ENCODE results near the gene ITGA11.

ITGA11 gene

DNA sequence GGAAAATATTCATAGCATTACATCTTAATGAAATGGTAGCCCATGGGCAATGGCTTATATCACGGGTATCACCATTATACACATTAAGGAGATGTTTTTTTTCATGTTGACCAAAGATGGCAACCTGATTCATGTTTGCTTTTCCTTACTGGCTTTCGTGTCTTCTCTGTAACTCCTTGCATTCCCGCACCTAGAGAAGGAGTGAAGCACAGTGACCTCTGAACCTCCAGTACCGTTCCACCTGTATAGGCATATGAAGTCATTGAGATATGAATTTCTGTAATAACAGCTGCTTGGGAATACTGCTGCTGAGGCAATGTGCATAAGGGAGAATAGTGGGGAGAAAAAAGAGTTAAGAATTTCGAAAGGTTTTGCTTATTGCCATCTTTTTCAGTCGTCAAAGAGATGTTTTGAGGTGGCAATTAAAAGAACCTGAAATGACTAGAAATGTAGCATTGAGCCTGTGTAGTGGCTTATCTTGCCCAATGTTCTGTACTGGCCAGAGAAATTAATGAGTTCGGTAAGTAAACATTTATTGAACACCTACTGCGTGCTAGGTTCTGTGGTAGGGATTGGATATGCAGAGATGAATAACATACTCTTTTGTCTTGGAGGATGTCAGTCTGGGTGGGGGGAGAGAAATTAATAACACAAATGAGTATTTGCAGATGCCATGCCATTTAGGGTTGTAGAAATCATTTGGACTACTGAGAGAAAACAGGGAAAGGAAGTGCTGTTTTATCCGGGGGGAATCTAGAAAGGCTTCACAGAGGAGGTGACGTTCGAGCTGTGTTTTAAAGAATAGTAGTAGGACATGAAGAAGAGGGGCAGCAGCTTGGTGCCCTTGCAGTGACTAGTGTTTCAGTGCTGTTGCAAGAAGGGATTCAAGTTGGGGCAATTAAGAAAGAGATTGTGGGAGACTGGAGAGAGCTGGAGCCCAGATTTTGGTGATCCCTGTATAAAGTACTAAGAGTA lies 151.9 kb downstream of the ITGA11 start:
- DNase-seq, result no peak

- DNase-seq, result no peak
These were observed 153.2 kb downstream of the ITGA11 start for GRCh38 chr15:68278595-68279405.

GRCh38 chr15:68278345-68278594 lies 153.7 kb downstream of the ITGA11 start:
- no peak for DNase-seq

DNA sequence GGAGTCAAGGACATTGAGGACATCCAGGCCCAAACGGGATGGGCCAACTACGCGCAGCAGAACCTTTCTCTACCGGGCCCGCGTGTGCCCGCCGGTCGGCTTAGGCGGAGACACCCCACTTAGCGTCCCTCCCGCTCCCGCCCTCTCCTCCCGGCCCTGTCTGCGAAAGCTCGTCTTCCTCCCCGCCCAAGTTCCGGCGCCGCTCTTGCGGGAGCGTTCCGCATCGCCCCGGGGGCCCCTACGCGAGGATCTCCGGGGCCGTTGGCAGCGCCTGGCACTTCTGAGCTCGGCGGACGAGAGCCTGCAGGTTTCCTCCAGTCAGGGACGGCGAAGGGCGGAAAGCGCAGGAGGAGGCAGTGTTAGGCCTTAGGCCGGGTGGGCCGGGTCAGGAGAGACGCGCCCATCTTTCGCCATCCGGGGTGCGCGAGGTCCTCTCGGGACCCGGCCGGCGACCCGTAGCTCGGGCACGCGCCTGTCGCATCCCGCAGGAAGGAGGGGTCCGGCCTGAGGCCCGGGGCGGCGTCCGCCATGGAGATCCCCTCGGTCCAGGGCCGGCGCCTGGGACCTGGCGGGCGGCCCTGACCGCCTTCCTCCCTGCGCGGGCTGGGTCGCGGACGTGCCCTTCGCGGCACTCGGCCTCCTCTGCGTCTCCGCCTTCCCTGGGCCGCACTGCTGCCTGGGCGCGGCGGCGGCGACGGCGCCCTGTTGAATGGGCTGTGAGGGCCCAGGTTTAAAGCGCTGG lies 154.2 kb downstream of the ITGA11 start, which contains the start of gene FEM1B:
TSS of gene FEM1B (plus strand) at position 143 of the 742 bp plus-strand sequence. CDS start 673 bp downstream, outside the sequence.
- peak; percentile 57 for DNase-seq

DNA sequence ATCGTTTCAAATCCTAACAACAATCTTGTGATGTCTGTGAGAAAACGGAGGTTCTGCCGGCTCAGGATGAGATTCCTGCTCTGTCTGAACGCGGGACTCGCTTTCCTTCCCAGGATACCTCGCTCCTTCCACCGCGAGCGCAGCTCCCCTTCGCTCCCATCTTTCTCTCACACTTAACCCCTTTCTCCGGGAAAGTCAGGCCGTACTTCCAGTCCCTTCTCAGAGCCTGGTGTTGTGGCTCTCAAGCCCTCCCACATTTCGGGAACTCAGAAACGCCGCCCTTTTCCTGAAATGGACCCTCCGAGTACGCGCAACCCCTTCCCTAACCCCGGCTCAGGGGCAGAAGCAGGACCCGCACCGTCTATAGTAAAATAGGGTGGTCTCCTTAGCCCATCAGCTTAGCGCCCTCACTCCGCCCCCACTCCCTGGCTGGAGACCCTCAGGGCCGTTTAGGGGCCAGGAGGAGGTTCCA lies 154.8 kb downstream of the ITGA11 start:
- no peak for DNase-seq

DNA sequence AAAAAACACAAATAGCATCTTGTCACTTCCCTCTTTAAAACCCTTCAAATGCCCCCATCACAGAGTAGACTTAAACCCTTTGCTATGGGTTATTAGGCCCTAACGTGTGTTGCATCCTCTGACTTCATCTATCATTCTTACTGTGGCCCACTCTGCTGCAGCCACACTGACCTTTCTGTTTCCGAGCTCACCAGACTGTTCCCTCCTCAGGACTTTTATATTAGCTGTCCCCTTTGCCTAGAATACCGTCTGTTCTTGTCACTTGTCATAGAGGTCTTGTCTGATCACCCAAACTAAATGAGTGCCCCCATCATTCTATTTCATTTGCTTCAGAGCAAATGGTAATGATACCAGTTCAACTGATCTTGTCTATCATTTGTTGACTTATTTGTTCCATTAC lies 155.3 kb downstream of the ITGA11 start:
- no peak for DNase-seq

DNA sequence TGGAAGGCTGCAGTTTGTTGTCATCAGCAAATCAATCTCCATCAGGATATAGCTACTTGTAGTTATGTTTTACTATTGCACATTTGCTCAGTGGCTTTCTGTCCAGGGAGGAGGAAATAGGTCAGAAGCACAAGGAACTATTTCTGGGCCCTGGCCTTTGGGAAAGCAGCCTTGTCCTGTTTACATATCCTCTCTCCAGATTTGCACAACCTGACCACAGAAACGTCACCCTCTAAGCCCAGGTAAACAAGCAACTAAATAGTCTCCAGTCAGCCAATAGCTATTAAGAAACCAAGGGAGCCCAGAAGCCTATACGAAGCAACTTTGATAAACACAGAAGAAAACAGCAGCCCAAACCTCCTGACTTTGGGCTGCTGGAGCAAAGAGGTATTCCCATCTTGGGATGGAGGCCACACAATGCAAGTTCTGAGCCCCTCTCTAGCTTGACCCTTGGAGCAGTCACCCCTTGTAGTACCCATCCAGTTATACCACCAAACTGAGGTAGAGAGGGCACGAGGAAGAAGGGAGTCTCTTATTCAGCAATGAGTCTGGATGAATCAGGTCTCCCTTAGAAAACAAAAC lies 156.7 kb downstream of the ITGA11 start:
- DNase-seq, result no peak

GRCh38 chr15:68274201-68274848 lies 157.6 kb downstream of the ITGA11 start:
- no peak for DNase-seq

- DNase-seq, result no peak
These were observed 159.2 kb downstream of the ITGA11 start for GRCh38 chr15:68272721-68273271.

DNA sequence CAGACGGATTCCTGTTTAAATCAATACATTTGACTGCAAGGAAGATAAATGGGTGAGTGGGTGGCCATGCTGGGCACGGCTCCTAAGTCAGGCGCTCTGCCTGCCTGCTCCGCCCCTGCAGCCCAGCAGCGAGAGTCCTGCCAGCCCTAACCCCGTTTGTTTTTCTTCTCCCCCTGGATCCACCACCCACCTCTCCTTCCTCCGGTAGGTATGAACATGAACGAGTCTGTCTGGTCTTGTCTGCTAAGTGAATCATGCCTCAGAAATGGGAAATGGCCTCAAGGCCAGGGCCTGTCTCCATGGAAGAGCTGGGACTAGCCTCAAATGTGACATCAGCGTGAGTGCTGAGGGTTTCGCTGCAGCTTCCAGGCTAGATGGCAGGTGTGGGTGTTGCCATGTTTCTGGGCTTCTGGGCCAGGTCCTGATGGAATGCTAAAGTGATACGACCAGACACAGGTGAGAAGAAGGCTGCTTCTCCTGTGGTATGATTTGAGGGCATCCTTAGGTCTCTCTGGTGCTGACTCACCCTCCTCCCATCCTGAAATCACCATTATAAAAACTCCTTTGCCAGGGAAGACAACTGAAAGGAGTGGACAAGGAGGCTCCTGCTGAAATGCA lies 160.0 kb downstream of the ITGA11 start:
- DNase-seq, result no peak

- DNase-seq, result no peak
These were observed 163.6 kb downstream of the ITGA11 start for GRCh38 chr15:68268405-68268804.

DNA sequence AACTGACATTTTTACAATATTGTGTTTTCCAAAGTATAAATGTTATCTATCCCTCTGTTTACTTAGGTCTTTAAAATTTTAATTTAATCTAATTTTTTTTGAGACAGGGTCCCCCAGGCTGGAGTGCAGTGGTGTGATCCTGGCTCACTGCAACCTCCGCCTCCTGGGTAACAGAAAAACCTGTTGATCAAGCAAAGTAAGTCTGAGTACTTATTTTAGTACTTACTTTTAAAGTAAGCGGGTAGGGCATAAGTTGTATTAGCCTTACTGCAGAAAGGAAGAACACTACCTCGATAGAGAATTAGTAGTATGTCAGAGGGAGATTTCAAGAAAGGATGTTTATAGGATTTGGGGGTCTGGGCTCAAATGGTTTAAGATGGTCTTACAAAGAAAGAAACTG lies 166.3 kb downstream of the ITGA11 start:
- DNase-seq, result no peak

GRCh38 chr15:68265081-68265480 lies 166.9 kb downstream of the ITGA11 start:
- no peak for DNase-seq

DNA sequence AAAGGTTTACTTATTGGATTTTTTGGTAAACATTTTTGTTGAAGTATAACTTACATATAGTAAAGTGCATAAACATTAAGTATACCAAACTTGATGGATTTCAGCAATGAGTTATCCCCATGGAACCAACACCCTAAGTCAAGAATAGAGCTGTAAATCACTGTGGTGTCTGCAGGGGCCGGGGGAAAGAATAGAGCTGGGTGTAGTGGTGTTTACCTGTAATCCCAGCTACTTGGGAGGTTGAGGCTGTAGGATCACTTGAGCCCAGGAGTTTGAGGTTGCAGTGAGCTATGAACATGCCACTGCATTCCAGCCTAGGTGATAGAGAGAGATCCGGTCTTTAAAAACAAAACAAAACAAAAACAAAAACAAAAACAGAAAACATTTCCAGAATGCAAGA lies 167.7 kb downstream of the ITGA11 start:
- DNase-seq, result no peak

DNA sequence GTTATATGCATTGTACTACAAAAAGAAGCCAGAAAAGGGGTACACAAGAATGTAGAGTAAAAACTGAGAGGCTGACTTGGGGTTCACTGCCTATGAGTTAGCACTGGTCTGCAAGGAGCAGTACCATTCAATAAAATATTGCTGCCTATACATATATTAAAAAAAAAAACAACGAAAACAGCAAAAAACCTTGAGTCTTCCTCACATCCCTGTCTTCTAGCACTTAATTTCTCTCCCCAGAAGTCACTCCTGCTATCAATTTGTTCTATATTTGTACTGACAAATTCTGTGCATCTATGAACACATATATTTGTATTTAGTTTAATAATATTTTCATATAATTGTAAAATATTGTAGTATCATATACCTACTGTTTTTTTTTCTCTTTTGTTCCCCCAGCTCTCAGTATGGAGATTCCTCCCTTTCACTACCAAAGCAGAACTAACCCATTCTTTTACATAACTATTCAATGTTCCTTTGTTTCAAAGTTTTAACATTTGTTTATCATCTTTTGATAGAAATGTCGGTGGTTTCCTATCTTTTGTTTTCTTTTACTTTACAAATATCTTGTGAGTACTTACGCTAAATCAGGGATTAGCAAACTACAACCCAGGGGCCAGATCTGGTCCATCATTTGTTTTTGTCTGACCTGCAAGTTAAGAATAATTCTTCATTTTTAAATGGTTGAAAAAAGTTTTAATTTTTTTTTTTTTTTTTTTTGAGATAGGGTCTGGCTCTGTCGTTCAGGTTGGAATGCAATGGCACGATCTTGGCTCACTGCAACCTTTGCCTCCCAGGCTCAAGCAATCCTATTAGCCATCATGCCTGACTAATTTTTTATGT lies 169.2 kb downstream of the ITGA11 start:
- DNase-seq, result no peak

DNA sequence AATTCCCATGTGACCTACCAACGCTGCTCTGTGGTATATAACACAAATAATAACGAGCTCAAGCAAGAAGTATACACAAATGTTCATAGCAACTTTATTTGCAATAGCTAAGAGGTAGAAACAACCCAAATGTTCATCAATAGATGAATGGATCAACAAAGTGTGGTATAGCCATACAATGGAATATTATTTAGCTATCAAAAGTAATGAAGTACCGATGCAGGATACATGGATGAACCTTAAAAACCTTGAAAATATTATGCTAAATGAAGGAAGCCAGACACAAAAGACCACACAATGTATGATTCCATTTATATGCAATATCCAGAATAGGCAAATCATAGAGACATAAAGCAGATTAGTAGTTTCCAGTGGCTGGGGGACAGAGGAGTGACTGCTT lies 170.0 kb downstream of the ITGA11 start:
- DNase-seq, result no peak

GRCh38 chr15:68261241-68261640 lies 170.7 kb downstream of the ITGA11 start:
- no peak for DNase-seq

GRCh38 chr15:68259883-68260282 lies 172.1 kb downstream of the ITGA11 start:
- no peak for DNase-seq

DNA sequence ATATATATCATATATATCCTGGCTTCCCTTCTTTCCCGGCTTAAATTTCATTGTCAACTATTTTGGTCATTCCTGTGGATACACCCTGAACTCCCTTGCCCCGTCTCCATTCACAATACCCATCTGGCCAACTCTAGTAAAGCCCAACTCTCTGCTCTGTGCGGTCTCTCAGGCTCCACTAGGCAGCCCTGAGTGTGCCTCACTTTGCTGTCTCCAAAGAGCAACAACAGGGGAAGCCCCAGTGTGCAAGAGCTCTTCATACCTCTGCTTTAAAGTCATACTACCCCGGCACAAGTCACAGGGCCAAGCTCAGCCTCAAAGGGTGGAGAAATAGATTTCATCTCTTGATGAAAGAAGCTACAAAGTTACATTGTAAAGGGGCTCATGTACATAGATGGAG lies 173.3 kb downstream of the ITGA11 start:
- no peak for DNase-seq

GRCh38 chr15:68256675-68257450 lies 175.1 kb downstream of the ITGA11 start:
- peak; percentile 59 for DNase-seq
